Measurements from ENCODE around the gene USP54. TPM values are rescaled to one million over a fixed set of nuclear protein-coding genes. Genes with fewer than 3 reads are reported as not detected.

The USP54 gene
- polyA plus RNA-seq, 12 donors = 13.3 to 33.5 (median 18.9) TPM; not detected in 1

DNA sequence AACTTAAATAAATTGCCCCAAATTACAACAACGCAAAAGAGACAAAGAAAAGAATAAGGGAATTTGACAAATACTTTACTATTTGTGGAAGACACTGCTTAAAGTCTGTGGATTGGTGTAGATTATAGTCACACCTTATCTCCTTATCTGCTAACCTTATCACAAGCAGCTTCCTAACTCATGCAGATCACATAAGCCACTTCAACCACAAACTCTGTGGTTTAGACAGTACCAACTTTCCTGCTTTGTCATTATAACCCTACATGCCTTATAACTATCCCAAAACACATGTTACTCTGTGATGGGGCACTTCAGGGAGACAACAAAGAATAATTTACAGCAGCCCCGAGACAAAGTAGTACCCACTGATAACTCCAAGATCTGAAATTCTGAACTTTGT is 53.9 kb downstream of the USP54 start:
- no peak for DNase-seq

DNA sequence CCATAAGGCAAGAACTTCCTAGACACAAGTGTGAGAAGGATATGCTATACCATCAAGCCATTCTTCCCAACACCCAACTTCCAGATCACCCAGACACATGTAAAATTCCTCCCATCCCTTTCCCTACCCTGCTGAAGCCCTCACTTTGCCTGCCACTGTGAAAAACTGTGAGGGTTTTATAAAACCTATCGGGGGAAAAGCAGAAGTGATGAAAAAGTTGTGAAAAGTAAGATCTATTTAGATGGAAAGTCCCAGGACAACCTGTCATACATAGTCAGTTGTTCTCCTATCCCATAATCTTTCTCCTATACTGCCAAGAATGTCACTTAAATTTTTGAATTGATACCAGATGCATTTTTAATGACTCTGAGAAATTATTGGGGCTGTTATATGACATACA is 56.3 kb downstream of the USP54 start:
- no peak for DNase-seq

DNA sequence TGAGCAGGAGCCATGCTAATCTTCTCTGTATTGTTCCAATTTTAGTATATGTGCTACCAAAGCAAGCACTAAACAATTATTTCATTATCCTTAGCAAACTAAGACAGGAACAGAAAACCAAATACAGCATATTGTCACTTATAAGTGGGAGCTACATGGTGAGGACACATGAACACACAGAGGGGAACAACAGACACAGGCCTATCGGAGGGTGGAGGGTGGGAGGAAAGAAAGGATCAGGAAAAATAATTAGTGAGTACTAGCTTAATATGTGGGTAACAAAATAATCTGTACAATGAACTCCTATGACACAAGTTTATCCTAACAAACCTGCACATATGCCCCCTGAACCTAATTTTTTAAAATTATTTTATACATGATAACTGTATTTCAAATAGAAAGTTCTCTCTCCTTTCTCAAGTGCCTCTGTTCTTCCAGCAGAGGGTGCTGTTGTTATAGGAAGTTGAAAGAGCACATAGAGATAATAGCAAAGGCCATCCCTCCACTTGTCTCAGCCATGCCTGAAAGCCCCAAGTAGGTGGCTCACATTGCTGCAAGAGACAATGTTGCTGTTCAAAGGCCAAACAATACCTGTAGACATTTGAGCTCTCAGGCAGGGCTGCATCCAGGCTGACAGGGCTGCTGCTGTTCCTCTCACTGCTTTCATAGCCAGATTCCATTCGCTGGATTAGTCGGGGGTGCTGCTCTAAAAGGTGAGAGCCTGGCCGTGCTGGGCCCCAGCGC is 61.9 kb downstream of the USP54 start:
- peak; percentile 70 for DNase-seq

GRCh38 chr10:73522263-73522662 is 68.9 kb downstream of the USP54 start:
- no peak for DNase-seq

GRCh38 chr10:73519336-73519735 is 71.8 kb downstream of the USP54 start:
- no peak for DNase-seq

DNA sequence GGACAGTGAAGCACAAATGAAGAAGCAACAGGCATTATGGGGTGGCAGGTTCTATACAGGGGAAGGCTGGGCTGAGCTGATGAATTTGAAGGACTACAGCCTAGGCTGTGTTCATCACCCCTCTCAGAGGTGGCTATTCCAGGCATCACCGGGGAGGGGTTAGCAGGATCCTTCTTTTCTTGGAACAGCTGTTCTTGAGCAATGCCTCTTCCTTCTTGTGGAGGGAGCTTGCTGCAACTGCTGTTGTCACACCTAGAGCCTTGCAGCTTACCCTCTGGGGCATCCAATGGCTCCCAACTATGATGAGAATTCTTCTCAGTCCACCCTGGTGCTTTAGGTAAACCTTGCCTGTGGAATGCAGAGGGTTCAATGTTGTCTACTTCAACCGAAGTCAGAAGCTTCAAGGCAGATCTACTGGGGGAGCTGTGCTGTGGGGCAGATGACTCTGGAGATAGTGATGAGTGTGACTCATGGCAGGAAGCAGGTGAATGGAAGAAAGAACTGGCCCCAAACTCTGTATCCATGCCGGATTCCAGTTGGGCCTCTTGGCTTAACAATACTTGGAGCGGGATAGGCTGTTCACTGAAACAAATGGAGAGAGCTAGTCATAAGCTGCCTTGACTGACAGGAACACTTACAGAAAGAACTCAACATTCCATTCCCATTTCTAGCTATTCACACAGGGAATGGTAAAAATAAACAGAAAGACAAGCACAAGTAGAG is 73.8 kb downstream of the USP54 start:
- no peak for DNase-seq

DNA sequence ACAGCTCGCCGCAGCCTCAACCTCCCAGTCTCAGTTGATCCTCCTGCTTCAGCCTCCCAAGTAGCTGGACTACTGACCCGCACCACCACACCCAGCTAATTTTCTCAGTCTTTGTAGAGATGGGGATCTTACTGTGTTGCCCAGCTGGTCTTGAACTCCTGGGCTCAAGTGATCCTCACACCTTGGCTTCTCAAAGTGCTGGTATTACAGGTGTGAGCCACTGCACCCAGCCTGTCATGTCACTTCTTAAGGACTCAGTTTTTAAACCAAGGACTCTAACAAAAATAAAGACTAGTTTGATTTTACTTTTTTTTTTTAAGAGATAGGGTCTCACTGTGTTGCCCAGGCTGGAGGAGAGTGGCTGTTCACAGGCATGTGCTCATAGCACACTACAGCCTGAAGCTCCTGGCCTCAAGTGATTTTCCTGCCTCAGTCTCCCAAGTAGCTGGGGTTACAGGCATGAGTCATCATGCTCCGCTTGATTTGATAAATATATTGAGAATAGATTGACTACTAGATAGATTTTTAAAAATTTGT is 78.9 kb downstream of the USP54 start:
- DNase-seq = no peak

DNA sequence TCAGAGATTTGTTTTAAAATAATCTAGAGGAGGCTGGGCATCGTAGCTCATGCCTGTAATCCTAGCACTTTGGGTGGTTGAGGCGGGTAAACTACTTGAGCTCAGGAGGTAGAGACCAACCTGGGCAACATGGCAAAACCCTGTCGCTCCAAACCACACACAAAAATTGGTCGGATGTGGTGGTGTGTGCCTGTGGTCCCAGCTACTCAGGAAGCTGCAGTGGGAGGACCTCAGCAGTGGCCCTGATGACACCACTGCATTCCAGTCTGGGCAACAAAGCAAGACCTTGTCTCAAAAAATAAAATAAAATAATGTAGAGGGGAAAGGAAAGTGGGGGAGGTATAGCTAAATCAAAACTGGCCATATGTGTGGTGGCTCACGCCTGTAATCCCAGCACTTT is 81.4 kb downstream of the USP54 start:
- no peak for DNase-seq

- no peak for DNase-seq
These were observed 84.7 kb downstream of the USP54 start for GRCh38 chr10:73506491-73506890.

DNA sequence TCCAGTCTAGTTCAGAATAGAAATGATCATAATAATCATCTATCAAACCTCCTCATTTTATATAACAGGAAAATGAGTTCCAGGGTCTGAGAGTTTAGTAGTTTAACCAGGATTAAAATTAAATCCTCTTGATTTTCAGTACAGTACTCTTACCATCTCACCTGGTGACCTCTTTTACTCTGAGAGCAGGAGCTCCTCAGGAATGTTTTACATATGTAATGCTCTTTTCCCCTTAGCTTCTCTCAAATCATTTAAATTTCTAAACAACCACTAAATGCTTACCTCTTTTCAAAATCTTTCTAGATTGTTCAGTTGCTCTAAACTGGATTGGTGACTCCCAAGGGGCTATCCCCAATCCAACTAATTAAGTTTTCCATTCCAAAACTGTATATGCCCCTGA is 85.1 kb downstream of the USP54 start:
- DNase-seq = no peak

- DNase-seq = no peak
These were observed 88.1 kb downstream of the USP54 start for GRCh38 chr10:73503037-73503436.

GRCh38 chr10:73501651-73502050 is 89.5 kb downstream of the USP54 start:
- no peak for DNase-seq

- DNase-seq = no peak
These were observed 93.5 kb downstream of the USP54 start for GRCh38 chr10:73497623-73498022.

DNA sequence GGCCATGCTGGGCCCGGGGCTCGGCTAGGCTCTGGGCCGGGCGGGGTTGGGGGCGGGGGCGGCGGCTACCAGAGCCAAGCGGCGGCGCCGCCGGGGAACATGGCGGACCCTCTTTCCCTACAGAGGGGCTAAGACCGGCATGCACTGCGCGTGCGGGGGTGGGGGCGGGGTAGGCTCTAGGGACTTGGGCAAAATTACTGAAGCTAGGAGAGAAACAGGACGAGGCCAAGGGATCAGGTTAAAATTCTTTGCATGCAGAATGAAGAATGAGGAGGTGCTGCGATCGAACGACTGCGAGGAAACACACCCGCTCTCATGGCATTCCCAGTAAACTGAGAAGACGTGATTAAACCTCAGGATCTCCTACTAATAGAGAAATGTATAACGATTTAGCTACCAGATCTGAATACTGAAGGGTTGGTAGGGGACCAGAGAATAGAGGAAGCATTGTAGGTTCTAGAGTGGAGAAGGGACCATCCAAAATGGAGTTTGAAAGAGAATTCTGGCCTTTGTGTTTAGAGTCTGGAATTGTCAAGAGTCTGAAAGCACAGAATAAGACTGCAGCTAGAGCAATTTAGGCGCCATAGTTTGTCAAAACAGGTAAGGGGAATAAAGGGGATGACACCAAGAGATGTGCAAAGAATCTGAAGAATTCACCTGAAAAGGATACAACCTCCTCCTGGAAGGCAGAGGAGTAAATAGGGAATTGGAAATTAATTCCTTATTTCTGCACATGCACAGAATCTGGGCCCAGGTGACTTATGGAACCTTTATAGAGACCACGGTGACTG is 95.1 kb downstream of the USP54 start, which contains the start of gene PPP3CB:
Gene PPP3CB, minus strand, starts transcription at position 141 of the 791 bp plus-strand sequence. Its CDS starts 135 bp downstream, at position 6.
- peak; percentile 97 for DNase-seq

DNA sequence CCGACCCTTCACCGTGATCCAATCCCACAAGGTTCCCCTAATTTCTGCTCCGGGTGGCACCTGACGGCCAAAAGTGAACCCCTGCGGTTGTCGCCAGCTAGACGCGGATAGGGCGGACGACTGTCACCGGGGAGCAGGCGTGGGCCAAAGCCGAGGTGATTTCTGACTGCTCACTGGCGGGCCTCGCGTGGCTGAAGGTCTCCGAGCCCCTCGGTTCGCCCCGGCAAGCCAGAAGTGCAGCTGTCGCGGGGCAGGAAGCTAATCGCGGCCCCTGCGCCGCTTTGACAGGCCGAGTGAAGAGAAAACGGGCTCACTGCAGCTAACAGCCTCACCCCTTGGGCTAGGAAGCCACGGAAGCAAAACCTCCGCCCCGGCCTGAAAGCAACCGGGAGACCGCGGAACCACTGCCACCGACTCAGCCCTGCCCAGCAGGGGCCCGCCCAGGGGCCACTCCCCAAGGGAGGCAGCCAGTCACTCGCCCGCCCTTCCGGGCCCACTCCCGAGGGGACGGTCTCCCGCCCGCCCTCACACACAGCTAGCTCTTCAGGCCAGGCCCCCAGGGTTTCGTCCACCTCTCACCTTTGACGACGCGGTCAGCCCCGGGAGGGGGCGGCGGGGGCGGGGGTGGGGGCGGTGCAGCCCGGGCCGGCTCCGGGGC is 95.8 kb downstream of the USP54 start:
- DNase-seq = peak; percentile 73

DNA sequence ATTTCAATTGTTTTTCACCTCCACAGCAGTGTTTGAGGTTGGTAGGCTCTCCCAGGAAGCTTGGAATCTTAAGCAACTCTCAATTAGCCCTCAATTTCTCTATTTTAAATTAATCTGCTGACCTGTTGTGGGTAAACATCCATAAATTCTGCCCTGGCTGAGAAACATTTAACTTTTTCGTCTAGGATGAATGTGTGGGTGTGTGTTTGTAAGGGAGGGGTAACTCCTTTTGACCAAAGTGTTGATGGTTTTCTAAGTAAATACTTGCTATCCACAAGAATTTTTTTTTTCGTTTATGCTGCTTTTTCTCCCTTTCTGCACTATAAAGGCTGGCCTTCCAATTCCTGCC is 96.3 kb downstream of the USP54 start:
- DNase-seq = no peak

DNA sequence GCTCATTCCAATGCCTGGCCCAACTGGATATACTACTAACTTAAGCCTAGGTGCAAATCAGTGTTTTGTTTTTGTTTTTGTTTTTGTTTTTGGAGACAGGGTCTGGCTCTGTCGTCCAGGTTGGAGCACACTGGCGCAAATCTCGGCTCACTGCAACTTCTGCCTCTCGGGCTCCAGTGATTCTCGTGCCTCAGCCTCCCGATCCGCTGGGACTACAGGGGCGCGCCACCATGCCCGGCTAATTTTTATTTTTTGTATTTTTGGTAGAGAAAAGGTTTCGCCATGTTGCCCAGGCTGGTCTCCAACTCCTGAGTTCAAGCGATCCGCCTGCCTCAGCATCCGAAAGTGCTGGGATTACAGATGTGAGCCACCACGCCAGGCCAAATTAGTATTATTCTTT is 96.9 kb downstream of the USP54 start:
- no peak for DNase-seq

DNA sequence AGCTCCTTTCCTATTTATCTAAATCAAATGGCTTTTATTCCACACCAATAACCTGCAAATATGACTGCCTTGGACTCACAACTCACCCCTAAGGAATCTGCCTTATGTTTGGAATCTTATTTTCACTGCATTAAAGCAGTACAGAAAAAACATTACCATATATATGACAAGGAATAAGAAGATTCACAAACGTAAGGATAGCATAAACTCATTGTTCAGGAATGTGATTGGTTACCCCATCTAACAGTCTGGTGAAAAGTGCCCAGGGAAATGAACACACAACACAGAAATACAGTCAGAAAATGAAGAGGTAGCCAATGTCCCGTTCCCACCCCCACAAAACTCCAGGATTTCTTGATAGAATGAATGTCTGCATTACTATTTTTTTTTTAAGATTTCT is 97.4 kb downstream of the USP54 start:
- no peak for DNase-seq

GRCh38 chr10:73486601-73487000 is 104.5 kb downstream of the USP54 start:
- DNase-seq = no peak

DNA sequence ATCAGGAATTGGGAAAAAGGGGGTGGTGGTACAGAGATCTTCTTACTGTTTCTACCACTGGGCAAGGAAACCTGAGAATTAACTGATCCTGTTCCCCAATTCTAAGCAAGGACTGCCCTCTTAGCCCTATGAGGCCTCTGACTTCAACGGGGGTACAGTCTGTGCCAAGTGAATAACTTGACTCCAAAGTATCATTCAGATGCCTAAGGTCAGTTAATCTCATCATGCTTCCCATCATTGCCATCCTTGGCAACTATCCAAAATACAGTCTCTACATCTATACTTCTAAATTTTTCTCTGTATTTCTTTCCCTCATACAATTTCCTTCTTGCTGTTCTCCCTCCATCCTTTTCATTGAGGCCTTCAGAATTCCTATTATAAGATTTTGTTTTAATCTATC is 105.8 kb downstream of the USP54 start:
- DNase-seq = no peak

DNA sequence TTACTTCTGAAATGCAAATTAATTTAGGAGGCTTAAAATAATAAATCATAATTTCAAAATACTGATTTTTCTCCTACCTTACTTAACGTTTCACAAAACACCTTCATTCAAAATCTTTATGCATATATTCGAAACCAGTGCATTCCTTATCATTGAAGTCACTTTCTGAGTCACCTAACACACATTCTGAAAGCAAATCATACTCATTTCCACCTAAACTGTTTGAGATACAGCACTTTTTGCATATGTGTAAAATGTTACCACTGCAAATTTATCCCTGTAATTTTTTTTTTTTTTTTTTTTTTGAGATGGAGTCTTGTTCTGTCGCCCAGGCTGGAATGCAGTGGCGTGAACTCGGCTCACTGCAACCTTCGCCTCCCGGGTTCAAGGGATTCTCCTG is 111.0 kb downstream of the USP54 start:
- no peak for DNase-seq

DNA sequence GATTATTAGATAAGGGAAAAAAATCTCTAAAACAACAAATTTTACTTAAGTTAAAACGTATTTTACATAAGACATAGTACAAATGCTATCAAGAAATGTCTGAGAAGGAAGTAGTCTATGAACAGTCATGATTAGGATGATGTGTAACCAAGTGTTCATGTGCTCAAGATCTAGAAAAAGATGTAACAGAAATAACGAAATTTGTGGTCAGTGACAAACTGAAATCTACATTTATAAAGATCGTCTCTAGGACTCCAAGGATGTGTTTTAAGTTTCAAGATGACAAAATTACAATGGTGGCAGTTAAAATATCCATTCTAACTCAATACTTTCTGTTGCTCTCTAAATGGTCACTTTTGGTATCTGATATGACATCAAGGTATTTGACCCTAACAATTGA is 112.5 kb downstream of the USP54 start:
- DNase-seq = no peak

Data from muscle of arm (tissue), 12 donors.